ENCODE data around the gene PELI1.

The PELI1 gene

GRCh38 chr2:64065516-64065915 is 78.7 kb downstream of the PELI1 start:
- TF ChIP-seq EP300 (IDR thresholded peaks at IDR 0.05; ENCODE audit: borderline replicate concordance) (no peak), USF1 (IDR thresholded peaks at IDR 0.05) (no peak), ZBTB7A (IDR thresholded peaks at IDR 0.05; ENCODE audit: low read depth) (no peak), FOXM1 (IDR thresholded peaks at IDR 0.05; ENCODE audit: borderline replicate concordance, low read depth) (no peak), TEAD4 (IDR thresholded peaks at IDR 0.05) (no peak), CEBPB (IDR thresholded peaks at IDR 0.05) (no peak), REST (IDR thresholded peaks at IDR 0.05; ENCODE audit: low read depth) (no peak), YY1 (IDR thresholded peaks at IDR 0.05; ENCODE audit: low read depth) (no peak)

- TF ChIP-seq CREB1 (IDR thresholded peaks at IDR 0.05; ENCODE audit: low read depth), result no peak
Observed at GRCh38 chr2:64063924-64064331, 80.3 kb downstream of the PELI1 start.

DNA sequence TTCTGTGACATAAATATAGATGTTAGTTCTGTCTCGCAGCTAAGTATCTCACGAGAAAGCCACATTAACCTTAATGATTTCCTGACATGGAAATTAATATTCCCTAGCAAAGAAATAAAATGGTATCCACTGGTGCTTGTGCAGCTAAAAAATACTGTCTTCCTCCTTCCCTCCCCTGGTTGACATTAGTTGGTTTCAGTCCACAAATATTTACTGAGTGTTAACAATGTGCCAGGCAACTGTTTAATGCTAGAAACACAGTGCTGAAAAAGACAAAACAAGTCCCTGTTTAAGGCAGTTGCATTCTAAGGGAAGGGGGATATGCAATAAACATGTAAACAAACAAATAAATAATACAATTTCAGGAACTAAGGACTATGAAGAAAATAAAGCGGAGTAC is 80.8 kb downstream of the PELI1 start:
- no peak for TF ChIP-seq TAF1 (IDR thresholded peaks at IDR 0.05; ENCODE audit: low read depth)
- TF ChIP-seq FOXM1 (IDR thresholded peaks at IDR 0.05; ENCODE audit: borderline replicate concordance, low read depth), result no peak
- no peak for TF ChIP-seq ZBTB7A (IDR thresholded peaks at IDR 0.05; ENCODE audit: low read depth)

DNA sequence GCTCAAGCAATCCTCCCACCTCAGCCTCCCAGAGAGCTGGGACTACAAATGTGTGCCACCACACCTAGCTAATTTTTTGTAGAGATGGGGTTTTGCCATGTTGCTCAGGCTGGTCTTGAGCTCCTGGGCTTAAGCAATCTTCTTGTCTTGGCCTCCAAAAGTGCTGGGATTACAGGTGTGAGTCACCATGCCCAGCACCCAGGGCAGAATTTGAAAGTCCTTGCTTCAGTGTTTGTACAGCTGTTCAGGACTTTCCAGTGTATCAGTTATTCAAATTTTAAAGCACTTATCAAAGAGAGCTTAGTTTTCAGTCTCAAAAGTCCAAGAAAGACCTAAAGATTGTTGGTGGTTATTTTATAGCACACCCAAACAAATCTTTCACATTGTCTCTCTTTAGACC is 81.4 kb downstream of the PELI1 start:
- no peak for TF ChIP-seq USF1 (IDR thresholded peaks at IDR 0.05)
- TF ChIP-seq FOXM1 (IDR thresholded peaks at IDR 0.05; ENCODE audit: borderline replicate concordance, low read depth), result no peak
- TF ChIP-seq YY1 (IDR thresholded peaks at IDR 0.05; ENCODE audit: low read depth), result no peak
- no peak for TF ChIP-seq CEBPB (IDR thresholded peaks at IDR 0.05)
- TF ChIP-seq TEAD4 (IDR thresholded peaks at IDR 0.05), result no peak
- TF ChIP-seq TCF12 (IDR thresholded peaks at IDR 0.05; ENCODE audit: low read depth), result no peak
- no peak for TF ChIP-seq REST (IDR thresholded peaks at IDR 0.05; ENCODE audit: low read depth)
- TF ChIP-seq EP300 (IDR thresholded peaks at IDR 0.05; ENCODE audit: borderline replicate concordance), result no peak
- no peak for TF ChIP-seq TAF1 (IDR thresholded peaks at IDR 0.05; ENCODE audit: low read depth)
- no peak for TF ChIP-seq RAD21 (IDR thresholded peaks at IDR 0.05; ENCODE audit: low read depth)
- no peak for TF ChIP-seq NFIC (IDR thresholded peaks at IDR 0.05)
- TF ChIP-seq CREB1 (IDR thresholded peaks at IDR 0.05; ENCODE audit: low read depth), result no peak
- TF ChIP-seq MAX (IDR thresholded peaks at IDR 0.05), result no peak
- TF ChIP-seq ZBTB7A (IDR thresholded peaks at IDR 0.05; ENCODE audit: low read depth), result no peak

DNA sequence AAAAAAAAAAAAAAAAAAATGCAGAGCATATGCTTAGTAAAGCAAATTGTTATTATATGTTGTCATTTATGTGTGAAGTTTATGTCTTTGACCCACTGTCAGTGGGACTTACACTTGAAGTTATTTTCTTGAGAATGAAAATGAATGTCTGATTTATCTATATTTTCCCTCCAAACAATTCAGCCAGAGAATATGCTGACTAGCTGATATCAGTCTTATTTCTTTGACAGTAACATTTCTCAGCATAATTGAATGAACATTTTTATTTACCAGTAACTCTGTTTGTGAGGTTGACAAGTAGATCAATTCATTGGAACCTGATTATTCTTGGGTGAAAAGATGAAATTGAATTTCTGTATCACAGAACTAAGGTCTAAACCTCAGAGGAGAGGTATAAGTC is 85.0 kb downstream of the PELI1 start:
- TF ChIP-seq TAF1 (IDR thresholded peaks at IDR 0.05; ENCODE audit: low read depth) (no peak), CREB1 (IDR thresholded peaks at IDR 0.05; ENCODE audit: low read depth) (no peak), EGR1 (IDR thresholded peaks at IDR 0.05) (no peak), CEBPB (IDR thresholded peaks at IDR 0.05) (no peak), EP300 (IDR thresholded peaks at IDR 0.05; ENCODE audit: borderline replicate concordance) (no peak), REST (IDR thresholded peaks at IDR 0.05; ENCODE audit: low read depth) (no peak), TEAD4 (IDR thresholded peaks at IDR 0.05) (no peak), MAX (IDR thresholded peaks at IDR 0.05) (no peak), ZBTB7A (IDR thresholded peaks at IDR 0.05; ENCODE audit: low read depth) (no peak), YY1 (IDR thresholded peaks at IDR 0.05; ENCODE audit: low read depth) (no peak), NFIC (IDR thresholded peaks at IDR 0.05) (no peak), TCF12 (IDR thresholded peaks at IDR 0.05; ENCODE audit: low read depth) (no peak), RAD21 (IDR thresholded peaks at IDR 0.05; ENCODE audit: low read depth) (no peak), FOXM1 (IDR thresholded peaks at IDR 0.05; ENCODE audit: borderline replicate concordance, low read depth) (no peak), USF1 (IDR thresholded peaks at IDR 0.05) (no peak)

Data from Ishikawa (cell line).